Large intestine (tissue), 12 donors: ENCODE measurements around the gene CRISP1. TPM values are rescaled to one million over a fixed set of nuclear protein-coding genes. Genes with fewer than 3 reads are reported as not detected.

ENCODE experiments used
- DNase-seq, 2 donors: peaks; one replicate each; pipeline versions ENCODE4 v3.0.0 to v3.0.0-alpha.2; 2013
- H3K27ac ChIP-seq: one replicate; pipeline ENCODE4 v1.5.1; 2013; ENCODE audit warnings: low read length
- H3K27me3 ChIP-seq: 2 replicates; pipeline ENCODE4 v1.6.1; 2013; ENCODE audit warnings: low read length; ENCODE audit not compliant: control insufficient read depth, insufficient read depth
- H3K36me3 ChIP-seq: 2 replicates; pipeline ENCODE4 v1.6.1; 2013; ENCODE audit warnings: low read length; ENCODE audit not compliant: control insufficient read depth, insufficient read depth
- H3K4me1 ChIP-seq: one replicate; pipeline ENCODE4 v1.6.1; 2013; ENCODE audit warnings: low read length; ENCODE audit not compliant: control insufficient read depth, insufficient read depth
- H3K4me3 ChIP-seq: one replicate; pipeline ENCODE4 v1.5.1; 2013; ENCODE audit warnings: low read length
- H3K9me3 ChIP-seq: one replicate; pipeline ENCODE4 v1.6.1; 2013; ENCODE audit warnings: mild to moderate bottlenecking, low read depth, low read length, moderate library complexity; ENCODE audit not compliant: control insufficient read depth
- WGBS: methylation state at CpG from one replicate; pipeline ENCODE4 v1.1.5; 2013; ENCODE audit warnings: low lambda C conversion rate; ENCODE audit not compliant: insufficient coverage; 5-methylcytosine and 5-hydroxymethylcytosine counted together
- long read RNA-seq, 11 donors: transcript quantifications; one replicate each; lab custom pipeline, GENCODE V29; 2026
- polyA plus RNA-seq: library from polyadenylated mRNA; unstranded; fragments of 120-200 nt; gene quantifications from one replicate; pipeline ENCODE4 v1.2.1, GENCODE V29; 2013

Gene CRISP1, protein sequence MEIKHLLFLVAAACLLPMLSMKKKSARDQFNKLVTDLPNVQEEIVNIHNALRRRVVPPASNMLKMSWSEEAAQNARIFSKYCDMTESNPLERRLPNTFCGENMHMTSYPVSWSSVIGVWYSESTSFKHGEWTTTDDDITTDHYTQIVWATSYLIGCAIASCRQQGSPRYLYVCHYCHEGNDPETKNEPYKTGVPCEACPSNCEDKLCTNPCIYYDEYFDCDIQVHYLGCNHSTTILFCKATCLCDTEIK
- 0.25 TPM for polyA plus RNA-seq
- long read RNA-seq, donor 1 = 0 reads
- long read RNA-seq, donor 2, partial matches to known transcripts = 13 of 13 reads
- long read RNA-seq, donor 2, other reads (novel, unspliced or antisense) = 0 of 13 reads
- long read RNA-seq, donor 3 = 0 reads
- long read RNA-seq, donor 4 = 0 reads
- long read RNA-seq, donor 5 = 0 reads
- long read RNA-seq, donor 6 = 0 reads
- long read RNA-seq, donor 7 = 0 reads
- long read RNA-seq, donor 8 = 0 reads
- long read RNA-seq, donor 9 = 0 reads
- long read RNA-seq, donor 10 = 0 reads
- long read RNA-seq, donor 11 = 0 reads

DNA sequence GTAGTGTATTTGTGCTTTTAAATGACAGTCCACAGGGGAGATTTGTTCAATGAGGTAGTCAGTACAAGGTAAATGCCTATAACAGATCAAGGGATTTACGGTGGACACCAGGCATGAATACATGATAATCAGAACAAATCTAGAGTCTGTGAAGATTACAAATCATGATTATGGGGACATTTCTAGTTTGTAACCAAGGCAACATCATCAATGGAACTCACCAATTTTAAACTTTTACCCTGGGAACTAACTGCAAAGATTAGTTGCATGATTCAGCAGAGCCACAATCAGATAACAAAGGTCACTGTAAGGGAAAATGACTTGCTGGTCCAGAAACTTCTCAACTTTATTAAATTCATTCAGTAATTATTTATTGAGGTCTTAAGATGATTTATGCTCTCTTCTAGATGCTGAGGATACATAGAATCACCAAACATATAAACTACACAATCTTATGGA is at the start of gene CRISP1:
Gene CRISP1 (minus strand): TSS at position 51 of the 459 bp plus-strand sequence. CDS start 9,135 bp downstream, outside the sequence.
- H3K27me3 ChIP-seq = no peaks in the 10 kb centered on the region
- no peaks in the 10 kb centered on the region for H3K36me3 ChIP-seq
- no CpG with 5 or more reads among the region's 1 CpG for WGBS
- H3K27ac ChIP-seq = no peak within 1 kb of the TSS
- DNase-seq = no peak
- no peaks in the 10 kb centered on the region for H3K9me3 ChIP-seq
- no peak within 1 kb of the TSS for H3K4me3 ChIP-seq
- H3K4me1 ChIP-seq = peaks cover 2% of the 10 kb centered on the region

DNA sequence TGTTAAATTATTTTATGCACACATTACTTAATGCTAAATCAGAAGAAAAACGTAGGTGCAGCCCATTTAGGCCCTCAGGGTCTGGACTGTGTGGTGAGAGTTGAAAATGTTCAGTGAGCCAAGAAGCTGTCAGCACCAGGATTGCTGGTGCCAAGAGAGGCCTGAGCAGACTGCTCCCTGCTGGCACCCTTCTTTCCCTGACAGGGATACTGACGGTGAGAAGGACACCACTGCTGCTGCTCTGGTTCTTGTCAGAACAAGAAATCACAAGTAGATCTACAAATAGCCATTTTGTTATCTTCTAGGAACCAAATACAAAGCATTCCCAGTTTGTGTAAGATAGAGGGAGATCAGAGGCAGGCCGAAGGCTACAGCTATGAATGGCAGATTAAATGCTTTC is 48.7 kb upstream of the CRISP1 start:
- Histone ChIP-seq H3K4me1 (no peaks in the 10 kb centered on the region), H3K9me3 (no peaks in the 10 kb centered on the region), H3K36me3 (no peaks in the 10 kb centered on the region), H3K27ac (no peak overlapping the region), H3K27me3 (no peaks in the 10 kb centered on the region), H3K4me3 (no peak overlapping the region)
- DNase-seq = no peak
- no CpG with 5 or more reads among the region's 3 CpGs for WGBS

DNA sequence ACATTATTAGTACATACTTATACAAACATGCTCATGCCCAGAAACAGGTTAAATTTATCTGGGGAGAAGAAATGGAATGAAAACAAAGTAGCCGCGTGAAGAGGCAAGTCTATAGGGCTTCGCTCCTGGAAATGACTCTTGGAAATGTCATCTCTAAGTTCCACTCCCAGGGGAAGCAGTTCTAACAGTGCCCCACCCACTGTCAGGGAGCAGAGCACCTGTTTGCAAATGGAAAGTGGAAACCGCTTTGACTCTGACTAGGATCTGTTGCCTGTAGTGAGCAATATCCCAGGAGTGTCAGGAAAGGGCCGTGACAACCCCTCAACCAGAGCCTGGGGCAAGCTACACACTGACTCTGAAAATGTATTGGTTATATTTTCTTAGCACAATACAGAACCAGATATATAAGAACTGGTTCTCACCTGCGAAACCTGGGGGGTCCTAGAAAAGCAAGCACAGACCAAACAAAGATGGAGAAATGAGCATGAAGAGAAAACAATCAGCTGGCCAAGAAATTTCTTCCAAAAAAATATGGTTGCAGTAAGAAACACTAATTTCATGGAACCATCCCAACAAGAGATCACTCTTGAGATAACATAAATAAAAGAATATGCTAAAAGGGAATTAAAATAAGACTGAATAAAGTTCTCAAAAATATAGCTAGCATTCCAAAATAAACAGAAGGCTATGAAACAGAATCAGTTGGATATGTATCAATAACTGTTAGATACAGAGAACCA is 47.5 kb upstream of the CRISP1 start:
- Histone ChIP-seq H3K36me3 (no peaks in the 10 kb centered on the region), H3K27ac (no peak overlapping the region), H3K9me3 (no peaks in the 10 kb centered on the region), H3K27me3 (no peaks in the 10 kb centered on the region), H3K4me3 (no peak overlapping the region), H3K4me1 (no peaks in the 10 kb centered on the region)
- peak in 1 of 2 donors; percentile 57 for DNase-seq
- 44% methylated on average over 3 of the region's 6 CpGs for WGBS

DNA sequence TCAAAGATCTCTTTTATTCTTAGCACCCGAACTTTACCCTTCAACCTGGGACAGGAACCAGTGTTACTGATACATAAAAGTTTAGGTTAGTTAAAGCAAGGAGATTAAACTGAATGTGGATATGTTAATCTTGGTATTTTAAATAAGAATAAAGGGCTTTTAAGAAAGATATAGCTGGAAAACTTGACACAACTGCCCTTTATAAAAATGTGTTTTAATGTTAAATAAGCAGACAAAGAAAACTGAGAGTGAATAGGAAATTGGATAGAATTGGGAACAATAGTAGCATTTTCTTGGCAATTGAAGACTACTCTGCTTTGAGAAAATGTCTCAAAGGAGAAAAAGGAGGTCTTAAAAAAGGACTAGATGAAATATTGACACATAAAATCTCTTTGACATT is 45.9 kb upstream of the CRISP1 start:
- Histone ChIP-seq H3K27ac (no peak overlapping the region), H3K4me1 (no peaks in the 10 kb centered on the region), H3K9me3 (no peaks in the 10 kb centered on the region), H3K36me3 (no peaks in the 10 kb centered on the region), H3K4me3 (no peak overlapping the region), H3K27me3 (no peaks in the 10 kb centered on the region)
- no CpG with 5 or more reads among the region's 1 CpG for WGBS
- no peak for DNase-seq

DNA sequence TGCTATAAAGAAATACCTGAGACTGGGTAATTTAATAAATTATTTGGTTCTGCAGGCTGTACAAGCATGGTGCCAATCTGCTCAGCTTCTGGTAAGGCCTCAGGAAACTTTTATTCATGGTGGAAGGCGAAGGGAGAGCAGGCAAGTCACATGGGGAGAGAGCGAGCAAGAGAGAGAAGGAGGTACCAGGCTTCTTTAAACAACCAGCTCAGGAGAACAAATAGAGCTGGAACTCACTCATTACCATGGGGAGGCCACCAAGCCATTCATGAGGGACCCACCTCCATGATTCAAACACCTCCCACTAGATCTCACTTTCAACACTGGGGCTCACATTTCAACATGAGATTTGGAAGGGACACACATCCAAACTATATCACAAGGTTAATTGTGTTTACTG is 44.9 kb upstream of the CRISP1 start:
- no CpG with 5 or more reads among the region's 2 CpGs for WGBS
- Histone ChIP-seq H3K27me3 (no peaks in the 10 kb centered on the region), H3K4me1 (no peaks in the 10 kb centered on the region), H3K4me3 (no peak overlapping the region), H3K27ac (no peak overlapping the region), H3K9me3 (no peaks in the 10 kb centered on the region), H3K36me3 (no peaks in the 10 kb centered on the region)
- DNase-seq = no peak

DNA sequence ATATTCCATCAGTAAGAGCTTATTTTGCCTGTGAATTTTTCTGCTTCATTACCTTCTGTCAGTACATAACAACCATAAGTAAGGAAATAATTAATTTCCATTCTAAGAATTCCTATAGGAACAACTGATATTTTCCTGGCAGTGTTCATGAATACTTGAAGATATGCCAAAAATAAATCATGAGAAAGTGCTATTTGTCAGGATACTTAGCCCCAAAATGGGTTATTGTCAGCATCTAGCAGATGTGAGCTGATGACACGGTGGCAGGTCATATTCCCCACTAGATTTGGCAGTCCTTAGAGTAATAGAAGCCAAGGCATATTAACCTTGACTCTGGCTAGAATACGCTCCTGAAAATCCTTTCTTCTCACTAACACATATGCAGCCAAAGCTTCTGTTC is 43.2 kb upstream of the CRISP1 start:
- Histone ChIP-seq H3K36me3 (no peaks in the 10 kb centered on the region), H3K4me1 (peaks cover 1% of the 10 kb centered on the region), H3K9me3 (no peaks in the 10 kb centered on the region), H3K27ac (no peak overlapping the region), H3K4me3 (no peak overlapping the region), H3K27me3 (no peaks in the 10 kb centered on the region)
- no peak for DNase-seq
- WGBS = no CpG with 5 or more reads among the region's 2 CpGs

DNA sequence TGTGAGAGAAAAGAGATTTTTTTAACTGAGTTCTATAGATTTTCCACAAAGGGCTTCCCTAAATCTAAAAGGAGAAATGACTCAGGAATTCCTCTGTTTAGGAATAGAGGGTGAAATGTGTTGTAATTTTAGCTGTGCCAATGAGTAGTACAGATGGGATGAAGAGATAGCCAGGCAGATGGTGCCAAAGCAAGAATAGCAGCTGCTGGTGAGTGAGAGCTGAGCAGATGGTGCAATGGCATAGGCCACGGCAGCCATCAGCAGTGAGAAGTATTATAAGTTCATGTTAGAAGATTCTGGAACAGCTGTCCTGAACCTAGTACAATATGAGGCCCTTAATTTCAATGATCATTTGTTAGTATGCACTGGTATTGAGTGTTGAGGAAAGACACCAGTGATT is 40.2 kb upstream of the CRISP1 start:
- Histone ChIP-seq H3K27ac (no peak overlapping the region), H3K4me1 (peaks cover 8% of the 10 kb centered on the region), H3K36me3 (no peaks in the 10 kb centered on the region), H3K4me3 (no peak overlapping the region), H3K9me3 (no peaks in the 10 kb centered on the region), H3K27me3 (no peaks in the 10 kb centered on the region)
- no peak for DNase-seq
- no CpG with 5 or more reads among the region's 1 CpG for WGBS

DNA sequence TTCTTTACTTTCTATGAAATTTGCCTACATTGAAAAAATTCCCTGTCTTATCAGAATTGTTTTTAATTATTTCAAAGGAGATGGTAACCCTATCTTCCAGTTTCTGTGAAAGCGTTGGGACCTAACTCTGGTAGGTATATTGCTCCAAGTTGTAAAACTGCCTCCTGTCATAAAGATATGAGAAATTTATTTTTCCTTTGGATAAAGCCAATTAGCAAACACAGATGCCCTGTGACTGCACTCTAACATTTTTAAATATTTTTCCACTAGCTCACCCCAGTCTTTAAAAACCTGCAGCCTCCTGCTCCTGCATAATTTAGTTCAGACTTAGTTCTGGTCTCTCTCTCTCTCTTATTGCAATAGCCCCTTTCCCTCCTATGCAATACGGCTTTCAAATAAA is 39.0 kb upstream of the CRISP1 start:
- WGBS = no CpG with 5 or more reads among the region's 2 CpGs
- Histone ChIP-seq H3K27ac (peak overlapping the region; percentile 47), H3K9me3 (no peaks in the 10 kb centered on the region), H3K27me3 (no peaks in the 10 kb centered on the region), H3K4me1 (peaks cover 9% of the 10 kb centered on the region), H3K4me3 (no peak overlapping the region), H3K36me3 (no peaks in the 10 kb centered on the region)
- DNase-seq = peak in 1 of 2 donors; percentile 59

DNA sequence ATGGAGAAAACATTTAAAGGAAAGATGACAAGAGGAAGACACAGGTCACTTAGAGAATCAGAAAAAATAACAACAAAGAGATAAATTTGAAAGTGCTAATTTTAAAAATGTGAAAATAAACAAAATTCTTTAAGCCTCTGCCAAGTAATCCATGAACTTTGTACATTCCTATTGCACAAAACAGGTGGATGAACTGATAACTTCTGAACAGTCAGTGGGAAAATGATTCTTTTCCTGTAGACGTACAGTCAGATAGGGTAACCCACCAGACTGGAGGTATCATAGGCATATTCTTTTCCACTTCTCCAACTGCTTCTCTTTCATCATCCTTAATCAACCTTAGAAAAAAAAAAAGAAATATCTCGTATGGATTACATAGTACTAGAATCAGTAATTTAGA is 36.5 kb upstream of the CRISP1 start:
- no peaks in the 10 kb centered on the region for H3K27me3 ChIP-seq
- no peaks in the 10 kb centered on the region for H3K36me3 ChIP-seq
- 29% methylated on average over 1 of the region's 2 CpGs for WGBS
- DNase-seq = peak; percentile 42 to 70
- peak overlapping the region; percentile 67 for H3K27ac ChIP-seq
- H3K4me3 ChIP-seq = no peak overlapping the region
- H3K9me3 ChIP-seq = no peaks in the 10 kb centered on the region
- peaks cover 9% of the 10 kb centered on the region for H3K4me1 ChIP-seq

DNA sequence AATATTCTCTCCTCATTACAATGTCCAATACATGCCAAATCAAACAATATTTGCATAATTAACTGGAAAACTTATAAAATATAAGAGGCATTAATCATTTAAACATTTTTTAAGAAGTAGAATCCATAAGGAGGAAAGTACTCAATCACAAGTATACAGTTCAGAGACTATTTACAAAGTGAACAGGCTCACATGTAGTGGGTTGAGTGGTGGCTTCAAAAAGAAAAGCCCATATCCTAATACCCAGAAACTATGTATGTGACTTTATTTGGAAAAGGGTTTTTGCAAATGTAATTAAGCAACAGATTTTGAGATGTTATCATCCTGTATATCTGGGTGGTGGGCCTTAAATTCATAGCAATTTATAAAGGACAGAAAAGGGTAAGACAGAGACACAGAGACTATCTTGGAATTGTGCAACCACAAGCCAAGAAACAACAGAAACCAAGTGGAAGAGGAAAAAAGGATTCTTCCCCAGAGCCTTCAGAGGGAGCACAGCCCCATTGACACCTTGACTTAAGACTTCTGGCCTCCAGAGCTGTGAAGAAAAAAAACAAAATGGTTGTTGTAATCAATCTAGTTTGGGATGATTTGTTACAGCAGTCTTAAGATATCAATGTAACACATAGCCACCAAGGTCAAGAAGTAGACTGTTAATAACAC is 32.7 kb upstream of the CRISP1 start:
- Histone ChIP-seq H3K4me1 (peaks cover 6% of the 10 kb centered on the region), H3K4me3 (no peak overlapping the region), H3K36me3 (no peaks in the 10 kb centered on the region), H3K9me3 (peaks cover 7% of the 10 kb centered on the region), H3K27ac (no peak overlapping the region), H3K27me3 (no peaks in the 10 kb centered on the region)
- no peak for DNase-seq
